Stimulated activated naive B cell treated with anti-CD40 and anti-IgM and Interleukin-4, amounts not matched to agents 10 μg/mL and 1 μg/mL and 100 μg/mL, for 72 hours (primary cell): ENCODE measurements around the gene GRIA2.
"Not testable (repeated sequence)": the region's sequence is repeated elsewhere in the genome, so short reads cannot be mapped to it uniquely, and the experiment has no call there.

Source experiments
- ATAC-seq, 2 donors: fragments of 150-1000 bp; cut with Tn5 transposase; replicated peaks; 2 replicates each; pipeline ENCODE4 v1.10.0; 2021; ENCODE audit warnings: moderate library complexity in 1 of 2
- DNase-seq: peaks from one replicate; pipeline ENCODE4 v3.0.0; 2021
- H3K27ac Mint-ChIP-seq: one replicate; pipeline ENCODE4 v1.8.0; 2022; ENCODE audit warnings: mild to moderate bottlenecking, mixed read lengths
- H3K27me3 Mint-ChIP-seq, 2 donors: one replicate each; pipeline ENCODE4 v1.8.0; 2022; ENCODE audit warnings: mixed read lengths in 2 of 2
- H3K36me3 Mint-ChIP-seq, 2 donors: one replicate each; pipeline ENCODE4 v1.8.0; 2022; ENCODE audit warnings: mixed read lengths in 2 of 2, mild to moderate bottlenecking in 1 of 2
- H3K4me1 Mint-ChIP-seq, 2 donors: one replicate each; pipeline ENCODE4 v1.8.0; 2022; ENCODE audit warnings: mixed read lengths in 2 of 2, mild to moderate bottlenecking in 1 of 2
- H3K4me3 Mint-ChIP-seq, 2 donors: one replicate each; pipeline ENCODE4 v1.8.0; 2022; ENCODE audit warnings: mild to moderate bottlenecking in 2 of 2, mixed read lengths in 2 of 2, moderate library complexity in 1 of 2
- H3K9me3 Mint-ChIP-seq, 2 donors: one replicate each; pipeline ENCODE4 v1.8.0; 2022; ENCODE audit warnings: mixed read lengths in 2 of 2, mild to moderate bottlenecking in 1 of 2

Gene GRIA2

GRCh38 chr4:157220371-157220881, at the start of gene GRIA2:
Gene GRIA2 (plus strand): TSS chr4:157220728. CDS start chr4:157221043, 315 bp downstream.
- Mint-ChIP-seq H3K4me3 (no peak within 1 kb of the TSS), H3K9me3 (peaks cover 6 to 8% of the 10 kb centered on the region in 2 donors), H3K27me3 (peaks cover 37 to 47% of the 10 kb centered on the region in 2 donors), H3K36me3 (peaks cover 3% of the 10 kb centered on the region in 2 donors), H3K4me1 (peaks cover 2 to 6% of the 10 kb centered on the region in 2 donors), H3K27ac (no peak within 1 kb of the TSS)
- ATAC-seq (no peak), DNase-seq (no peak)

GRCh38 chr4:157172011-157172410, 48.5 kb upstream of the GRIA2 start:
- Mint-ChIP-seq H3K27me3 (no peaks in the 10 kb centered on the region), H3K27ac (no peak overlapping the region), H3K4me3 (no peak overlapping the region), H3K36me3 (no peaks in the 10 kb centered on the region), H3K4me1 (no peaks in the 10 kb centered on the region), H3K9me3 (no peaks in the 10 kb centered on the region)
- ATAC-seq (no peak), DNase-seq (no peak)

- H3K27ac Mint-ChIP-seq, H3K36me3 Mint-ChIP-seq, H3K27me3 Mint-ChIP-seq, DNase-seq, H3K4me3 Mint-ChIP-seq, H3K9me3 Mint-ChIP-seq, ATAC-seq, H3K4me1 Mint-ChIP-seq: not testable (repeated sequence)
Measured at GRCh38 chr4:157180268-157180667, 40.3 kb upstream of the GRIA2 start.

- DNase-seq (no peak), ATAC-seq (no peak)
- Mint-ChIP-seq H3K4me1 (no peaks in the 10 kb centered on the region), H3K9me3 (peaks cover 7 to 9% of the 10 kb centered on the region in 2 donors), H3K27ac (no peak overlapping the region), H3K4me3 (no peak overlapping the region), H3K27me3 (no peaks in the 10 kb centered on the region), H3K36me3 (no peaks in the 10 kb centered on the region)
Measured at GRCh38 chr4:157184300-157184699, 36.2 kb upstream of the GRIA2 start.

- Mint-ChIP-seq H3K9me3 (peaks cover 7 to 9% of the 10 kb centered on the region in 2 donors), H3K36me3 (no peaks in the 10 kb centered on the region), H3K27ac (no peak overlapping the region), H3K27me3 (no peaks in the 10 kb centered on the region), H3K4me1 (no peaks in the 10 kb centered on the region), H3K4me3 (no peak overlapping the region)
- DNase-seq (no peak), ATAC-seq (no peak)
Measured at GRCh38 chr4:157185363-157185762, 35.2 kb upstream of the GRIA2 start.

- no peaks in the 10 kb centered on the region for H3K9me3 Mint-ChIP-seq
- H3K27me3 Mint-ChIP-seq, result no peaks in the 10 kb centered on the region
- no peak for ATAC-seq
- H3K4me3 Mint-ChIP-seq, result no peak overlapping the region
- H3K36me3 Mint-ChIP-seq, result no peaks in the 10 kb centered on the region
- H3K4me1 Mint-ChIP-seq, result no peaks in the 10 kb centered on the region
- H3K27ac Mint-ChIP-seq, result no peak overlapping the region
- DNase-seq, result no peak
Measured at GRCh38 chr4:157195374-157195773, 25.2 kb upstream of the GRIA2 start.

DNA sequence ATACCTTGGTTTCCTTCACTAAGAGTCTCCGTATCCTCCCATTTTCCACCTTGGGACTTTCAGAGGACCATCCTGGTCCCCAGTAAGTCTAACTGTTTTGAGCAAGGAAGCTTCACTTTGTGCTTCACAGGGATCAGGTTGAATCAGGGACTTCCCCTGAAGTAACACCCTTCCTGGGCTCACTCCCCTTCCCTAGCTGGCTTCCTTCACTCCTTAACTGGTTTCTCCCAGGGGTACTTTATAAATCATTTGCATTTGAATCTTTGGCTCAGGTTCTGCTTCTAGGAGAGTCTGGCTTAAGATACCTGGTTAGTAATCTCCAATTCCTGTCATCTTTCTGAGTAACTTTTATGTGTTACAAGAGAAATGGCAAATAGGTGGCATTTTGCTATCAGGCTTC, 24.5 kb upstream of the GRIA2 start:
- no peaks in the 10 kb centered on the region for H3K9me3 Mint-ChIP-seq
- no peak for DNase-seq
- no peak overlapping the region for H3K27ac Mint-ChIP-seq
- H3K27me3 Mint-ChIP-seq, result no peaks in the 10 kb centered on the region
- no peak overlapping the region for H3K4me3 Mint-ChIP-seq
- H3K36me3 Mint-ChIP-seq, result no peaks in the 10 kb centered on the region
- H3K4me1 Mint-ChIP-seq, result no peaks in the 10 kb centered on the region
- ATAC-seq, result no peak

GRCh38 chr4:157204634-157205244, 15.8 kb upstream of the GRIA2 start:
- H3K9me3 Mint-ChIP-seq, result peaks cover 0 to 2% of the 10 kb centered on the region in 2 donors
- ATAC-seq, result peak; percentile 48 to 50
- DNase-seq, result no peak
- H3K27me3 Mint-ChIP-seq, result no peaks in the 10 kb centered on the region
- H3K4me3 Mint-ChIP-seq, result no peak overlapping the region
- H3K4me1 Mint-ChIP-seq, result no peaks in the 10 kb centered on the region
- no peaks in the 10 kb centered on the region for H3K36me3 Mint-ChIP-seq
- no peak overlapping the region for H3K27ac Mint-ChIP-seq

DNA sequence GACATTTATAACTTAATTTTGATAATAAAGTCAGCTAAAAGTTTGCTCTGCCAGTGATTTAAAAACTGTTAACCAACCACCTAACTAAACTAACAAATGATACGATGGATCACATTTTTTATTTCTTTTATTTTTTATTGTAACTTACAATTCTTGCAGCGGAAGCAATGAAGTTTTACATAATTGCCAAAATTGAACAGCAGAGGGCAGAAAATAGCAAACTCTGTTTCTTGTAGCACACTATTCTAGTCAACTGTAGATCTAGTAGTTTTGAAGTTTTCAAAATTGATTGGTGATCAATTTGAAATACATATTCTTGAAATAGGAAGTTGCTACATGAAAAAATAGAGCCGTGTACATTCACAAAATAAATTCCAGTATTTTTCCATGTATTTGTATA, 2.8 kb upstream of the GRIA2 start:
- ATAC-seq (no peak), DNase-seq (no peak)
- Mint-ChIP-seq H3K27ac (no peak overlapping the region), H3K27me3 (peaks cover 32 to 43% of the 10 kb centered on the region in 2 donors), H3K4me3 (no peak overlapping the region), H3K36me3 (peaks cover 3% of the 10 kb centered on the region in 2 donors), H3K9me3 (peaks cover 6 to 8% of the 10 kb centered on the region in 2 donors), H3K4me1 (peaks cover 2 to 6% of the 10 kb centered on the region in 2 donors)

DNA sequence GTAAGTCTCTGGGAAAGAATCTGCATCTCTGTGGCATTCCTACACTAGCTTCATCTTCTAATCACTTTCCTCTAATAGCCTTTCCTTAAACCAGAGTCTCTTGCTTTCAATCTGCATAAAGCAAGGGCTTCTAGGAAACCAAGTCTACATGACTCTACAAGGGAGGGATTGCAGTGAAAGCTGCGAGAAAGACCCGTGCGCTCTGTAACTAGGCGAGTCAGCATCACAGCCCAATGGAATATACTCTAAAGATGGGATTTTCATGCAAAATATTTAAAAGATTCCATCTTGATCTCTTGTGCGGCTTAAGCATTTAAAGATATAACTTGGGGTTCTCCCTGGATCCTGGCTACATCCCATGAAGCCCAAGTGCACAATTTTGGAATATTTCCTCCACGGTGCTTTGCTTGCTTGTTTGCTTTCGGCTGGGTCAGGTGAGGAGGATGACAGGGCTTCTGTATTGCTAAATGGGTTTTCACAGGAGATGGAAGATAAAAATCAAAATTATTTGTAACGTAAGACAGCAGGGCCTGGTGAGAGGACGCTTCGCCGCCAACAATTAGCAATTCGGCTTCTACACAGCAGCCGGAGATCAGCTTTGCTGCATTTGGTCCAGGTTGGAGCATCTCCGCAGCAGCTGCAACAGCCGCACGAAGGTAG, 687 bp upstream of the GRIA2 start:
- Mint-ChIP-seq H3K9me3 (peaks cover 6 to 8% of the 10 kb centered on the region in 2 donors), H3K27ac (no peak overlapping the region), H3K36me3 (peaks cover 3% of the 10 kb centered on the region in 2 donors), H3K27me3 (peaks cover 37 to 52% of the 10 kb centered on the region in 2 donors), H3K4me3 (no peak overlapping the region), H3K4me1 (peaks cover 2 to 6% of the 10 kb centered on the region in 2 donors)
- peak in 1 of 2 donors; percentile 16 for ATAC-seq
- DNase-seq, result no peak

DNA sequence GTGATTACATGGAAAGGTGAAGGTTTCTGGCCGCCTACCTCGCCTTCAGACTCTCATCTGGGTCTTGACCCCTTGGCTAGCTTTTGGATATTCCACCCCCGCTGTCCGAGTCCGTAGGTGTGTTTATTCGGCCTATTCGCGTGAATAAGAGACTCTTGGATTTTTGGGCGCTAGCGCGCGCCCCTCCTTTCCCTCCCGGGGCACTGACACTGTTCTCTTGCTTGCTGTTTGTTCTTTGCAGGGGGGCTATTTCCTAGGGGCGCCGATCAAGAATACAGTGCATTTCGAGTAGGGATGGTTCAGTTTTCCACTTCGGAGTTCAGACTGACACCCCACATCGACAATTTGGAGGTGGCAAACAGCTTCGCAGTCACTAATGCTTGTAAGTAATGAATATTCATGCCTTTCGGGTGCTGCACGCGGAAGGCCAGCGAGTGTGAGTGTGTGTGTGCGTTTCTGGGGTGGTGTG, 932 bp downstream of the GRIA2 start:
- H3K9me3 Mint-ChIP-seq, result peaks cover 6 to 8% of the 10 kb centered on the region in 2 donors
- H3K4me3 Mint-ChIP-seq, result peak overlapping the region in 1 of 2 donors; percentile 25
- no peak for DNase-seq
- no peak overlapping the region for H3K27ac Mint-ChIP-seq
- peaks cover 37 to 47% of the 10 kb centered on the region in 2 donors for H3K27me3 Mint-ChIP-seq
- H3K36me3 Mint-ChIP-seq, result peaks cover 3% of the 10 kb centered on the region in 2 donors
- ATAC-seq, result no peak
- peaks cover 2 to 6% of the 10 kb centered on the region in 2 donors for H3K4me1 Mint-ChIP-seq

GRCh38 chr4:157221895-157222770, 1.6 kb downstream of the GRIA2 start:
- Mint-ChIP-seq H3K27ac (no peak overlapping the region), H3K9me3 (peaks cover 6 to 8% of the 10 kb centered on the region in 2 donors), H3K36me3 (peaks cover 3% of the 10 kb centered on the region in 2 donors), H3K4me3 (peak overlapping the region in 1 of 2 donors; percentile 25), H3K27me3 (peaks cover 37 to 47% of the 10 kb centered on the region in 2 donors), H3K4me1 (peaks cover 2 to 6% of the 10 kb centered on the region in 2 donors)
- DNase-seq (no peak), ATAC-seq (no peak)

GRCh38 chr4:157222771-157223160, 2.2 kb downstream of the GRIA2 start:
- ATAC-seq, result no peak
- peaks cover 6 to 8% of the 10 kb centered on the region in 2 donors for H3K9me3 Mint-ChIP-seq
- peak overlapping the region; percentile 31 for H3K27ac Mint-ChIP-seq
- peaks cover 3% of the 10 kb centered on the region in 2 donors for H3K36me3 Mint-ChIP-seq
- peaks cover 37 to 47% of the 10 kb centered on the region in 2 donors for H3K27me3 Mint-ChIP-seq
- H3K4me1 Mint-ChIP-seq, result peaks cover 2 to 6% of the 10 kb centered on the region in 2 donors
- no peak for DNase-seq
- no peak overlapping the region for H3K4me3 Mint-ChIP-seq

GRCh38 chr4:157223456-157223855, 2.9 kb downstream of the GRIA2 start:
- H3K9me3 Mint-ChIP-seq, result peaks cover 6 to 8% of the 10 kb centered on the region in 2 donors
- no peak overlapping the region for H3K4me3 Mint-ChIP-seq
- no peak overlapping the region for H3K27ac Mint-ChIP-seq
- no peak for DNase-seq
- peaks cover 37 to 47% of the 10 kb centered on the region in 2 donors for H3K27me3 Mint-ChIP-seq
- no peak for ATAC-seq
- peaks cover 2 to 6% of the 10 kb centered on the region in 2 donors for H3K4me1 Mint-ChIP-seq
- H3K36me3 Mint-ChIP-seq, result peaks cover 3% of the 10 kb centered on the region in 2 donors
